ENCODE measurements around the gene XPO6.

- TF ChIP-seq, protein P1, sequence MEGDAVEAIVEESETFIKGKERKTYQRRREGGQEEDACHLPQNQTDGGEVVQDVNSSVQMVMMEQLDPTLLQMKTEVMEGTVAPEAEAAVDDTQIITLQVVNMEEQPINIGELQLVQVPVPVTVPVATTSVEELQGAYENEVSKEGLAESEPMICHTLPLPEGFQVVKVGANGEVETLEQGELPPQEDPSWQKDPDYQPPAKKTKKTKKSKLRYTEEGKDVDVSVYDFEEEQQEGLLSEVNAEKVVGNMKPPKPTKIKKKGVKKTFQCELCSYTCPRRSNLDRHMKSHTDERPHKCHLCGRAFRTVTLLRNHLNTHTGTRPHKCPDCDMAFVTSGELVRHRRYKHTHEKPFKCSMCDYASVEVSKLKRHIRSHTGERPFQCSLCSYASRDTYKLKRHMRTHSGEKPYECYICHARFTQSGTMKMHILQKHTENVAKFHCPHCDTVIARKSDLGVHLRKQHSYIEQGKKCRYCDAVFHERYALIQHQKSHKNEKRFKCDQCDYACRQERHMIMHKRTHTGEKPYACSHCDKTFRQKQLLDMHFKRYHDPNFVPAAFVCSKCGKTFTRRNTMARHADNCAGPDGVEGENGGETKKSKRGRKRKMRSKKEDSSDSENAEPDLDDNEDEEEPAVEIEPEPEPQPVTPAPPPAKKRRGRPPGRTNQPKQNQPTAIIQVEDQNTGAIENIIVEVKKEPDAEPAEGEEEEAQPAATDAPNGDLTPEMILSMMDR (IDR thresholded peaks at IDR 0.05), result no peak
- TF ChIP-seq POLR2A (IDR thresholded peaks at IDR 0.05), result no peak
Observed at GRCh38 chr16:28086186-28087139, 125.3 kb downstream of the XPO6 start.
